ENCODE data around the gene NDUFA8.

- TF ChIP-seq POLR2A (IDR thresholded peaks at IDR 0.05): no peak
- TF ChIP-seq, protein P1, sequence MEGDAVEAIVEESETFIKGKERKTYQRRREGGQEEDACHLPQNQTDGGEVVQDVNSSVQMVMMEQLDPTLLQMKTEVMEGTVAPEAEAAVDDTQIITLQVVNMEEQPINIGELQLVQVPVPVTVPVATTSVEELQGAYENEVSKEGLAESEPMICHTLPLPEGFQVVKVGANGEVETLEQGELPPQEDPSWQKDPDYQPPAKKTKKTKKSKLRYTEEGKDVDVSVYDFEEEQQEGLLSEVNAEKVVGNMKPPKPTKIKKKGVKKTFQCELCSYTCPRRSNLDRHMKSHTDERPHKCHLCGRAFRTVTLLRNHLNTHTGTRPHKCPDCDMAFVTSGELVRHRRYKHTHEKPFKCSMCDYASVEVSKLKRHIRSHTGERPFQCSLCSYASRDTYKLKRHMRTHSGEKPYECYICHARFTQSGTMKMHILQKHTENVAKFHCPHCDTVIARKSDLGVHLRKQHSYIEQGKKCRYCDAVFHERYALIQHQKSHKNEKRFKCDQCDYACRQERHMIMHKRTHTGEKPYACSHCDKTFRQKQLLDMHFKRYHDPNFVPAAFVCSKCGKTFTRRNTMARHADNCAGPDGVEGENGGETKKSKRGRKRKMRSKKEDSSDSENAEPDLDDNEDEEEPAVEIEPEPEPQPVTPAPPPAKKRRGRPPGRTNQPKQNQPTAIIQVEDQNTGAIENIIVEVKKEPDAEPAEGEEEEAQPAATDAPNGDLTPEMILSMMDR (IDR thresholded peaks at IDR 0.05): no peak
These were observed 45.6 kb upstream of the NDUFA8 start for GRCh38 chr9:122205176-122205575.

Data from transverse colon (tissue), 3 donors.